ENCODE measurements around the gene RPTOR. TPM values are rescaled to one million over a fixed set of nuclear protein-coding genes. Genes with fewer than 3 reads are reported as not detected.

The RPTOR gene
- total and polyA plus RNA-seq, 10 of the 15 experiments (the other 5 are each of a cell fraction or from before 2014, with no cell fraction given): 0.18 to 32.1 (median 7.8) TPM

GRCh38 chr17:80737106-80738019, 192.7 kb downstream of the RPTOR start:
- Histone ChIP-seq H3K79me2 (ENCODE audit: control insufficient read depth, insufficient read depth, low read length) (peaks cover 3% of the 10 kb centered on the region; the same call in 1 of the 2 replicates), H3K36me3 (ENCODE audit: control insufficient read depth in 2 of 2, insufficient read depth in 2 of 2, low read length in 1 of 2) (peaks cover 2 to 4% of the 10 kb centered on the region in 2 experiments; a peak in 3 of 4 replicates), H3K4me3 (peak overlapping the region; percentile 51; the same call in 1 of the 2 replicates), H2AFZ (ENCODE audit: control insufficient read depth, low read depth, low read length) (0 out of 2 replicates have a peak overlapping the region, but pooled peaks have one; percentile 51), H3K27me3 (replicated peaks in 1 of 2; ENCODE audit: control insufficient read depth in 2 of 2, insufficient read depth in 2 of 2, low read length in 1 of 2) (no peaks in the 10 kb centered on the region), H3K9ac (ENCODE audit: control insufficient read depth, insufficient read depth, low read length) (peak overlapping the region; percentile 38), H3K4me1 (ENCODE audit: control insufficient read depth, insufficient read depth, low read length) (peaks cover 28% of the 10 kb centered on the region), H3K4me2 (ENCODE audit: control insufficient read depth, insufficient read depth) (peak overlapping the region; percentile 72), H3K9me3 (replicated peaks; ENCODE audit: control insufficient read depth, insufficient read depth, low read length) (no peaks in the 10 kb centered on the region; the same call in 2 of the 3 replicates), H4K20me1 (ENCODE audit: control insufficient read depth, insufficient read depth) (no peaks in the 10 kb centered on the region), H3K27ac (ENCODE audit: control insufficient read depth, insufficient read depth) (peak overlapping the region; percentile 76)
- ChIA-PET CTCF (interaction anchor here (0.6 to 2.0 kb wide), 9 partner anchors 11 to 310 kb away, joined by 3 to 7 read pairs (median 3); no protein-coding TSS in a partner anchor), RAD21 (ENCODE audit: unreplicated experiment) (interaction anchor here (0.9 to 2.1 kb wide), 11 partner anchors 37 to 233 kb away, joined by 3 to 7 read pairs (median 4); no protein-coding TSS in a partner anchor), POLR2A (interaction anchor here (0.5 to 0.9 kb wide), 4 partner anchors 19 to 99 kb away, joined by 3 to 4 read pairs (median 3); no protein-coding TSS in a partner anchor), SMC1A (ENCODE audit: uncharacterized antibody, unreplicated experiment) (interaction anchor here (0.6 to 4.9 kb wide), 11 partner anchors 13 to 310 kb away, joined by 3 to 24 read pairs (median 4); no protein-coding TSS in a partner anchor)
- DNase-seq (ENCODE audit: low read depth, low spot score) (peak; percentile 81), ATAC-seq (peak; percentile 95), FAIRE-seq (peak; percentile 89)
- intact Hi-C loops (cut with micrococcal nuclease; ENCODE audit: unreplicated experiment) (loop anchor here (1.0 to 10.0 kb wide), 4 partner anchors 45 to 313 kb away; no protein-coding TSS in a partner anchor), in situ Hi-C loops (cut with MboI) (no loop called here)
- 9% methylated on average over 17 of the region's 17 CpGs for WGBS (ENCODE audit: insufficient coverage, insufficient replicate concordance, low lambda C conversion rate, missing lambda C conversion rate)
- BruUV-seq (replicated peaks): no TSS peak
- peak; percentile 83; the same call in 1 of the 2 replicates for TF ChIP-seq FOXM1 (IDR thresholded peaks at IDR 0.05; ENCODE audit: low read depth, low read length)
- peak; percentile 42 to 81; a peak in 3 of 4 replicates for TF ChIP-seq SRF (IDR thresholded peaks at IDR 0.05; ENCODE audit: low read depth in 2 of 2, low read length in 2 of 2)
- TF ChIP-seq MYC (IDR thresholded peaks at IDR 0.05; ENCODE audit: insufficient read depth, insufficient read length, insufficient replicate concordance, low read length, severe bottlenecking): no peak
- peak; percentile 89 for TF ChIP-seq NFIC (IDR thresholded peaks at IDR 0.05; ENCODE audit: low read depth, low read length)
- TF ChIP-seq PAX5 (IDR thresholded peaks at IDR 0.05; ENCODE audit: borderline replicate concordance, low read depth, low read length): peak; percentile 82; the same call in 1 of the 2 replicates
- no peak for TF ChIP-seq STAT1 (conservative IDR thresholded peaks at IDR 0.05)
- TF ChIP-seq TCF12 (IDR thresholded peaks at IDR 0.05; ENCODE audit: low read depth, low read length): peak; percentile 81
- 0 out of 2 replicates have a peak, but pooled peaks have one; percentile 42 for TF ChIP-seq PRDM15 (CRISPR knock-in tag; IDR thresholded peaks at IDR 0.05)
- peak; percentile 15; the same call in 1 of the 2 replicates for TF ChIP-seq SMC3 (IDR thresholded peaks at IDR 0.05; ENCODE audit: borderline replicate concordance, low read length)
- no peak for TF ChIP-seq KAT2A (conservative IDR thresholded peaks at IDR 0.05; ENCODE audit: control insufficient read depth, low read depth, low read length)
- peak; percentile 58 for TF ChIP-seq RAD51 (IDR thresholded peaks at IDR 0.05)
- TF ChIP-seq BHLHE40 (IDR thresholded peaks at IDR 0.05; ENCODE audit: borderline replicate concordance in 1 of 2, low read depth in 2 of 2, low read length in 1 of 2): peak; percentile 97
- no peak for TF ChIP-seq RELA (IDR thresholded peaks at IDR 0.05; ENCODE audit: borderline replicate concordance, partially characterized antibody)
- TF ChIP-seq ZNF24 (IDR thresholded peaks at IDR 0.05): peak; percentile 71
- peak; percentile 82 for TF ChIP-seq MTA2 (IDR thresholded peaks at IDR 0.05; ENCODE audit: low read depth)
- peak; percentile 78; the same call in 1 of the 2 replicates for TF ChIP-seq STAT3 (IDR thresholded peaks at IDR 0.05; ENCODE audit: low read depth, low read length)
- TF ChIP-seq, protein P1, sequence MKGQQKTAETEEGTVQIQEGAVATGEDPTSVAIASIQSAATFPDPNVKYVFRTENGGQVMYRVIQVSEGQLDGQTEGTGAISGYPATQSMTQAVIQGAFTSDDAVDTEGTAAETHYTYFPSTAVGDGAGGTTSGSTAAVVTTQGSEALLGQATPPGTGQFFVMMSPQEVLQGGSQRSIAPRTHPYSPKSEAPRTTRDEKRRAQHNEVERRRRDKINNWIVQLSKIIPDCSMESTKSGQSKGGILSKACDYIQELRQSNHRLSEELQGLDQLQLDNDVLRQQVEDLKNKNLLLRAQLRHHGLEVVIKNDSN (IDR thresholded peaks at IDR 0.05; ENCODE audit: borderline replicate concordance, extremely low read length, insufficient read depth, low read depth, low read length): no peak
